ENCODE results near the gene SEMA3A.
"Not testable (repeated sequence)": the region's sequence is repeated elsewhere in the genome, so short reads cannot be mapped to it uniquely, and the experiment has no call there.

The SEMA3A gene

GRCh38 chr7:84194484-84195271, at the start of gene SEMA3A:
Gene SEMA3A, minus strand, starts transcription at chr7:84194789. Its CDS starts 203 bp downstream, at chr7:84194586.
- no peak for TF ChIP-seq CTCF (IDR thresholded peaks at IDR 0.05; ENCODE audit: insufficient read depth, missing control alignments)
- no peak for DNase-seq (ENCODE audit: insufficient read length, low spot score)
- peak; percentile 56 for FAIRE-seq

DNA sequence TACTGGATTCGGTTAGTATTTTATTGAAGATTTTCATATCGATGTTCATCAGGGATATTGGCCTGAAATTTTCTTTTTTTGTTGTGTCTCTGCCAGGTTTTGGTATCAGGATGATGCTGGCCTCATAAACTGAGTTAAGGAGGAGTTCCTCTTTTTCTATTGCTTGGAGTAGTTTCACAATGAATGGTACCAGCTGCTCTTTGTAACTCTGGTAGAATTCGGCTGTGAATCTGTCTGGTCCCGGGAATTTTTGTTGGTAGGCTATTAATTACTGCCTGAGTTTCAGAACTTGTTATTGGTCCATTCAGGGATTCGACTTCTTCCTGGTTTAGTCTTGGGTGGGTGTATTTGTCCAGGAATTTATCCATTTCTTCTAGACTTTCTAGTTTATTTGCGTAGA, 48.4 kb upstream of the SEMA3A start:
- not testable (repeated sequence) for DNase-seq (ENCODE audit: insufficient read length, low spot score); FAIRE-seq

DNA sequence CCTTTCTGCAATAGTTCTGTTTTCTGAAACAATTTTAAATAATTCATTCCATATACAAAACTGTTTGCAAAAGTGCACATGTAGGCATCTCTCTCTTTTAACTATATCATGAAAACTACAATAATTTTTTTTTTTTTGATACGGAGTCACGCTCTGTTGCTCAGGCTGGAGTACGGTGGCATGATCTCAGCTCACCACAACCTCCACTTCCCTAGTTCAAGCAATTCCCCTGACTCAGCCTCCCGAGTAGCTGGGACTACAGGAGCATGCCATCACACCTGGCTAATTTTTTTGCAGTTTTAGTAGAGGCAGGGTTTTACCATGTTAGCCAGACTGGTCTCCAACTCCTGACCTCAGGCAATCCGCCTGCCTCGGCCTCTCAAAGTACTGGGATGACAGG, 44.0 kb upstream of the SEMA3A start:
- FAIRE-seq (no peak), DNase-seq (ENCODE audit: insufficient read length, low spot score) (no peak)
- TF ChIP-seq CTCF (IDR thresholded peaks at IDR 0.05; ENCODE audit: insufficient read depth, missing control alignments): no peak

GRCh38 chr7:84237533-84238173, 43.1 kb upstream of the SEMA3A start:
- DNase-seq (ENCODE audit: insufficient read length, low spot score) (no peak), FAIRE-seq (no peak)
- no peak for TF ChIP-seq CTCF (IDR thresholded peaks at IDR 0.05; ENCODE audit: insufficient read depth, missing control alignments)

GRCh38 chr7:84236398-84236797, 41.8 kb upstream of the SEMA3A start:
- no peak for DNase-seq (ENCODE audit: insufficient read length, low spot score)
- TF ChIP-seq CTCF (IDR thresholded peaks at IDR 0.05; ENCODE audit: insufficient read depth, missing control alignments): no peak
- no peak for FAIRE-seq

- DNase-seq (ENCODE audit: insufficient read length, low spot score) (no peak), FAIRE-seq (no peak)
- no peak for TF ChIP-seq CTCF (IDR thresholded peaks at IDR 0.05; ENCODE audit: insufficient read depth, missing control alignments)
Observed at GRCh38 chr7:84232646-84233045, 38.1 kb upstream of the SEMA3A start.

- no peak for TF ChIP-seq CTCF (IDR thresholded peaks at IDR 0.05; ENCODE audit: insufficient read depth, missing control alignments)
- no peak for DNase-seq (ENCODE audit: insufficient read length, low spot score)
- FAIRE-seq: no peak
Observed at GRCh38 chr7:84231157-84231556, 36.6 kb upstream of the SEMA3A start.

All from D721Med (cell line).